ENCODE results near the gene FMN1. TPM values are rescaled to one million over a fixed set of nuclear protein-coding genes. Genes with fewer than 3 reads are reported as not detected.
"Not testable (repeated sequence)": the region's sequence is repeated elsewhere in the genome, so short reads cannot be mapped to it uniquely, and the experiment has no call there.

The FMN1 gene
- total RNA-seq, 1 donor from 2014 or later, result 7.8 TPM

DNA sequence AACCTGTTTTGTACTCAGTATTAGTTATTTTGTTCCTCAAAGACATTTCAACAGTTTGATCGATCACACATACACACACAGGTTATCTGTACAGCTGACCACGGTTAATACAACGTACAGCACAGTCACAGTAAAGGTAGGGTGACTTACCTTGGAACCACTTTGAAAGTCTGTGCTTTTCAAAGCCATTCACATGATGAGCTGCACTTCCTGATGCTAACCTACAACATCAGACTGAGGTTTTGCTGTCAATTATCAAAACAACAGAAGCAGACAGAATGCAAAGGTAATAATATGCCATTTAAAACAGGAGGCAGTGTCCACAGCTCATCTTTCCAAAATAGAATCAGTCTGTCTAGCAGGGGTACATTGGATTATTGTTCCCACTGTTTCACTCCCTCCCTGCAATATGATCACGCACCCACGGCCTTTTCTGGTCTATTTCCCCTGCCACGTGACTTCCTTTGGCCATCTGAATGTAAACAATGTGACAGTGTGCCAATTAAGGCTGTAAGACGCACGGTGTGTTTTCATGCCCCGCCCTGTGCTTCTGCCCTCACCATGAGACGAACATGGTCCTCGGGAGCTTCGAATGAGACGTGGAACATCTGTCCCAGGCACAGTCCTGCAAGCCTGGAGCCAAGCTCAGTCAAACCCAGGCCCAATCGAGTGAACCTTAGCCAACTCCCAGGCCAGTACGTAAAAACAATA is 102.4 kb downstream of the FMN1 start:
- no peak for DNase-seq (ENCODE audit: low read depth)

GRCh38 chr15:33089878-33090757 is 104.4 kb downstream of the FMN1 start:
- DNase-seq (ENCODE audit: low read depth), result peak; percentile 82

DNA sequence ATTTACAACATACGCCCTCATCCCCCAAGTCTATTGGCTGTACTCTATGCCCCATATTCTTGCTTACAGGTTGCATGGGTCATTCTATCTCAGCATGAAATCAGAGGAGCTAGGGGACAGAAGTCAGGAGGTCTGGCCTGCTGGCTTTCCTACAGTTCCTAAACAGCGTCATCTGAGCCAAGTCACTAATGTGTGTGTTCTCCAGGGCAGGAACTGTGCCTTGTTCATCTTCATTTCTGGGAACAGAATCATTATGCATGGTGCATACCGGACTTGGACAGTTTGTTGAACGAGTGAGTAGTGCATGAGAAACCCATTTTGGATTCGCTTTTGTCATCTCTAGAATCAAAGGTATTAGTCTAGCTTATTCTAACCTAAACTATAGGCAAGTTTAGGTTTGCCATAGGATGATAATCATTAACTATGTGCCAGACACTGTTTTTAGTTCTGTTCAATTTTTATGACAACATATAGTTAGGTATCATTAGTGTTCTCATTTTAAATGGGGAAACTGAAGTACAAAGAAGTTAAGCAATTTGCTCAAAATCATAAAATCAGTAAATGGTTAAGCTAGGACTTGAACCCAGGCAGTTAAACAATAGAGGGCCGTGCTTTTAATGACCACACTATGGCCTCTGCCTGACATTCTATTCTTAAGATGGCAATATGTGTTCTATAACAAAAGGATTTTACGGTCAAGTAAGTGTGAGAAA is 105.2 kb downstream of the FMN1 start:
- DNase-seq (ENCODE audit: low read depth), result no peak

DNA sequence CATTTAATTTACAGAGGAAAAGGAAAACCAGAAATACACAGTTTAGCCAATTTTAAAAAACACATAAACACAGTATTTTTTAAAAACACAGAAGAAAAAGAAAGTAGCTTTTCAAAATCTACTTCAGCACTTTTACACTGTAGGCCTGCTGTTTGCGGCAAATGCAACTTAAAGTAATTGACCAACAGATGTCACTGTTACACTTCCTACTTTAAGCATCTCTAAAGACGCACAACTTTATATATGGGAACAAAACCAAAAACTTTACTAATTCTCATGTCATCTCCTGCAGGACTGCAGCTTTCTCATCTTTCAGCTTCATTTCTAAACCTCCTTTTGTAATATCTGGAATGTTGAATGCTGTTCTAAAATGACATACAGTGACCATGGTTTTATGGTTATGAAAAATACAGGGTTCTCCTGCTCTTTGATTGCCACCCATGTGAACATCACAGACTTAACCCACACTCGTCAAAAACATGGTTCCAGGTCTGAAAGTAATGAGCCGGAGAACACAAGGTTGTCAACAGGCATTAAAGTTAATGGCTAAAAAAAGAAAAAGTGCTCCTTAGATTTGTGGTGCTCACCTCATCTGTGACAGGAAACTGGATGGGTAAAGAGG is 107.9 kb downstream of the FMN1 start:
- DNase-seq (ENCODE audit: low read depth), result peak; percentile 81

DNA sequence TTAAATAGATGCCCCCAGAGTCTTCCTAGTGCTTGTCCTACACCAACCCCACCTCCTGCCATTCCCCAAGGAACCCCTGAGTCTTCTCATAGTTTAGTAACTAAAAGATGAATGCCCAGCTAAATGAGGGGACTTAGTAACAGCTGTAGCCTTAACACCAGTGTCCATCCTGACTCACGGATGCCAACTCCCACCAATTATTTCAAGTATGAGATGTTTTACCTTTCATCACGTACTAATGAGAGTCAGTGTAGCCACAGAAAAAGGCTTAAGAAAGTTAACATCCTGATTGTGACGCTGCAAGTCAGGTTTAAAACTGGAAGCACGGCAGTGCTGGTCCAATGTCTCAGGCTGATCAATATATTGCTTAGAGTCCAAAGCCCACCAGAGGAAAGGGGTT is 109.9 kb downstream of the FMN1 start:
- DNase-seq (ENCODE audit: low read depth), result no peak

DNA sequence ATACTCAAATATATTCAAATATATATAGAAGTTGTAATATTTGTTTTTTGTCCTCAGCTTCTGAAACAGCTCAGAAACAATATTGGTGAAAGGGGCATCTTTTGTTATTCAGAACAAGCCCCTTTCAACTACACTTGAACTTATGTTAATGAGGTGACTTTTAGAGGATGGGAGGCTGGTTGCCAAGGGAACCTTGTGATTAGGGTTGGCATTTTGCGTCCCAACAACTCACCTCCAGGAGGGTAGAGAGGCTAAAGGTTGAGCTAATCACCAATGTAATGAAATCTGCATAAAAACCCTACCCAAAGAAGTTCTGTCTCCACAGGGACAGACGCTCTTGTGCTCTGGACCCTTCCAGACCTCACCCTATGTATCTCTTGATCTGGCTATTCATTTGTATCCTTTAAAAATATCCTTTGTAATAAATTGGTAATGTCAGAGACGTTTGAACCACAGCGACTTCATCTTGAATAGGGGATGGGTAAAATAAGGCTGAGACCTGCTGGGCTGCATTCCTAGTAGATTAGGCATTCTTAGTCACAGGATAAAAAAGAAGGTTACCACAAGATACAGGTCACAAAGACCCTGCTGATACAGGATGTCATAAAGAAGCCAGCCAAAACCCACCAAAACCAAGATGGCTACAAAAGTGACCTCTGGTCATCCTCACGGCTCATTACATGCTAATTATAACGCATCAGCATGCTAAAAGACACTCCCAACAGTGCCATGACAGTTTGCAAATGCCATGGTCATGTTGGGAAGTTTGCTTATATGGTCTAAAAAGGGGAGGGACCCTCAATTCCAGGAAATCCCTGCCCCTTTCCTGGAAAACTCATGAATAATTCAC is 111.1 kb downstream of the FMN1 start:
- DNase-seq (ENCODE audit: low read depth), result peak; percentile 36

DNA sequence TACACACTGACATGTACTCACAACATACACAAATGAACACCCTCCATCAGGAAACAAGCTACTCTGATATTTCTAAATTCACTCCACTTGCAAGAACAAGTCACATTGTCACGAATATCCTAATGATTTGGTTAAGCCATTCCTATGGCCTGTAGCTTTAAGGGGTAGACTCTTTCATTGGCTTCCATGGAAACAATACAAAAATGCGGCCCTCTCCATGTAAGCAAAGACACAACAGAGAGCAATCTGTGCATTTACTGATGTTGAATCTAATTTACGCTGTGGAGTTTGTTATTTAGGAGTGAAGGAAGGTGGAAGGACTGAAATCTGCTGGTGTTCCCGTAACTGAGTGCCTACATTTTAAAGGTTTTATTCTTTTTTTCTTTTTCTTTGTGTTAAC is 114.5 kb downstream of the FMN1 start:
- DNase-seq (ENCODE audit: low read depth), result no peak

DNA sequence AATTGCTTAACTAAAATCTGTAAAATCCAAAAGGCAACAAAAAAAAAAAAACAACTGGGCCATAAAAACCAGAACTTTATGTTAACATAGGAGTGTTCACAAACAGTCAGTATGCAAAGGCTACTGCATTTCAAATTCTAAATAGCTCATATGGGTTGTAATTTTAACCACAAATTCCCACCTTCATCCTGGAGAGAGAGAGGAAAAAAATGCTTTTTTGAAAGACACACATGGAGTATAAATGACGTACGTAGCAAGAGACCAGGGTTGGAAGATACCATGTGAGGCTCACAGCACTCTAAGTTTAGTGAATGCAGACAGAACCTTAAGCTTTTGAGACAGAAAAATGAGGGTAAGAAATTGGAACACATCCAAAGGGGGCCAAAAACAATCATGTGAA is 115.9 kb downstream of the FMN1 start:
- DNase-seq (ENCODE audit: low read depth), result no peak

GRCh38 chr15:33076937-33077336 is 117.6 kb downstream of the FMN1 start:
- no peak for DNase-seq (ENCODE audit: low read depth)

GRCh38 chr15:33074942-33075341 is 119.6 kb downstream of the FMN1 start:
- DNase-seq (ENCODE audit: low read depth), result peak; percentile 46

DNA sequence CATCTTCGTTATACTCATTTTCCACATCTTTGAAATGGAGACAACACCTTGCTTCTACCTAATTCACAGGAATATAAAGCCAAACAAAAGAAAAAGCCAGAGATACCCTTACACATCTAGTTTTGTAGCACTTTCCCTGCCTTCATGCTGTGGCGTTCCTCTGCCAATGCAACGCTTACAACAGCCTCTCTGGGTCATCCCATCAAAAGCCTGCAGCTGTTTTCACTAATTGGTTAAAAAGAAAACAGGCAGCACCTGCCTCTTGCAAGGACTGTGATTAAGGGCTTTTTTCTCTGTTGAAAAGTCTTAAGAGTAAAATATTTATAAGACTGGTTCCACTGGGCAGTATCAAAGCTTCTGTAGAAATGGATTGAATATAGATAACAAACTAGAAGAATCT is 120.3 kb downstream of the FMN1 start:
- DNase-seq (ENCODE audit: low read depth), result no peak

- DNase-seq (ENCODE audit: low read depth), result peak; percentile 68
Measured at GRCh38 chr15:33071451-33071850, 123.1 kb downstream of the FMN1 start.

DNA sequence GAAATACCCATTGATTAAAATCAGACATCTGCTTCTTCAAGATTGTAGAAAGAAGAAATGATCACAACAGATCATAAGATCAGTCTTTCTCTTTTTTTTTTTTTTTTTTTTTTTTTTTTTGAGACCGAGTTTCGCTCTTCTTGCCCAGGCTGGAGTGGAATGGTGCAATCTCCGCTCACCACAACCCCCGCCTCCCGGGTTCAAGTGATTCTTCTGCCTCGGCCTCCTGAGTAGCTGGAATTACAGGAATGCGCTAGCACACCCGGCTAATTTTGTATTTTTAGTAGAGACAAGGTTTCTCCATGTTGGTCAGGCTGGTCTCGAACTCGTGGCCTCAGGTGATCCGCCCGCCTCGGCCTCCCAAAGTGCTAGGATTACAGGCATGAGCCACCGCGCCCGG is 124.6 kb downstream of the FMN1 start:
- DNase-seq (ENCODE audit: low read depth), result not testable (repeated sequence)

GRCh38 chr15:33069161-33069560 is 125.4 kb downstream of the FMN1 start:
- DNase-seq (ENCODE audit: low read depth), result peak; percentile 13

- DNase-seq (ENCODE audit: low read depth), result peak; percentile 98
Measured at GRCh38 chr15:33068511-33068990, 126.0 kb downstream of the FMN1 start.

GRCh38 chr15:33068007-33068481 is 126.5 kb downstream of the FMN1 start:
- peak; percentile 71 for DNase-seq (ENCODE audit: low read depth)

GRCh38 chr15:33067456-33067855 is 127.1 kb downstream of the FMN1 start:
- DNase-seq (ENCODE audit: low read depth), result no peak

GRCh38 chr15:33066584-33066983 is 127.9 kb downstream of the FMN1 start:
- DNase-seq (ENCODE audit: low read depth), result no peak

GRCh38 chr15:33064878-33065277 is 129.6 kb downstream of the FMN1 start:
- DNase-seq (ENCODE audit: low read depth), result peak; percentile 72

- DNase-seq (ENCODE audit: low read depth), result no peak
Measured at GRCh38 chr15:33059184-33059583, 135.3 kb downstream of the FMN1 start.

DNA sequence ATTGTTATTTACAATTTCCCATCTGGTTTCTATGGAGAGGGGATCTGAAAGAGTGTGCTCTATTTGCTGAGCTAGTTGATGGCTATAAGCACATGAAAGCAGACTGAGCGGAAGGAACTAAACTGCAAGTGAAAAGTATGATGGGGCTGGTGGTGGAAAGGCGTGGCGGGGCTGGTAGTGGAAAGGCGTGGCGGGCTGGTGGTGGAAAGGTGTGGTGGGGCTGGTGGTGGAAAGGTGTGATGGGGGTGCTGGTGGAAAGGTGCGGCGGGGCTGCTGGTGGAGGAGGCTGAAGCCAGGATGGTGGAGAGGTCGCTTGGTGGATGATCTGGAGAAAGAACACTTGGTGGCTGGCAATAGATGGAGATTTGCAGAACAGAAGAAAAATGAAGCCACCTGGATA is 136.7 kb downstream of the FMN1 start:
- no peak for DNase-seq (ENCODE audit: low read depth)

Measured in renal cortical epithelial cell (primary cell).